ENCODE results near the gene MYZAP.
"Not testable (repeated sequence)": the region's sequence is repeated elsewhere in the genome, so short reads cannot be mapped to it uniquely, and the experiment has no call there.

Gene MYZAP

DNA sequence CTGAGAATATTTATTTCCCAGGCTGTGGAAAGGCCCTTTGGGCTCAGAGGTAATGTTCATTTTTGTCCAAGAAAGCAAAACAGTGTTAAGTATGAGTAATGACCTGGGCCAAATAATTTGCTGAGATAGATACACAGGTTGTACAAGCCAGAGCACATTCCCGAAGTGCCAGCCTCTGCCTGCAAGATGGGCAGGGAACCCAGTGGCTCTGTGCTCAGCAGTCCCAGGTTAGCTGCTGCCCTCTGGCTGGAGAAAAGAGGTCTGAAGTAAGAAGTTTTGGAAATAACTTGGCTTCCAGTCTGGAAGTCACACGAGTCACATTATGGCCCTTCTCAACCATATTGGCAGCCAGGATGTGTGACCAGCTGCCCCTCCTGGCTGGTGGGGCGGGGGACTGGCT is 20.2 kb downstream of the MYZAP start:
- no peaks in the 10 kb centered on the region for H3K27me3 ChIP-seq (replicated peaks; ENCODE audit: control insufficient read depth, insufficient read depth, low read length, poor library complexity, severe bottlenecking)
- no peaks in the 10 kb centered on the region for H3K36me3 ChIP-seq (ENCODE audit: control insufficient read depth, insufficient read depth, low read length)
- no peaks in the 10 kb centered on the region for H3K4me1 ChIP-seq (ENCODE audit: control insufficient read depth, insufficient read depth, low read length, poor library complexity, severe bottlenecking)
- no peak for DNase-seq
- no peak overlapping the region for H3K4me3 ChIP-seq (ENCODE audit: insufficient read depth, low read depth, low read length, poor library complexity, severe bottlenecking)
- no peaks in the 10 kb centered on the region for H3K9me3 ChIP-seq (ENCODE audit: control insufficient read depth, low read length)
- H3K27ac ChIP-seq (ENCODE audit: insufficient read depth, low read length, poor library complexity, severe bottlenecking): no peak overlapping the region

DNA sequence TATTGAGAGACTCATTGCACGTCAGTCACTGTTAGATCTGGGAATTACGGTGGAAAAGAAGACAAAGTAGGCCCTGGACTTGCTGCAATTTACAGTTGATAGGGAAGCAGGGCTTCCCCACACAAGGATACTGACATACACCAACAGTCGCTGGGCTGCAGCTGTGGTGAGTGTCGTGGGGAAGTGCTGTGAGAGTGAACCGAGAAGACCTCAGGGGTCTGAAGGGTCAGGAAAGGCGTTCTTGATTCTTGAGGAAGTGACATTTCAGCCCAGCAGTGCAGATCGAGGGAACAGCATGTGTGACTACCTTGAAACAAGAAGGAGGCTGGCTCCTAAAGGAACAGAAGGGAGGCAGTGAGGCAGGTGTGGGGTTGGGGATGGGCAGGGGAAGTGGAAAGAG is 22.5 kb downstream of the MYZAP start:
- Histone ChIP-seq H3K27me3 (replicated peaks; ENCODE audit: control insufficient read depth, insufficient read depth, low read length, poor library complexity, severe bottlenecking) (no peaks in the 10 kb centered on the region), H3K4me3 (ENCODE audit: insufficient read depth, low read depth, low read length, poor library complexity, severe bottlenecking) (no peak overlapping the region), H3K4me1 (ENCODE audit: control insufficient read depth, insufficient read depth, low read length, poor library complexity, severe bottlenecking) (no peaks in the 10 kb centered on the region), H3K9me3 (ENCODE audit: control insufficient read depth, low read length) (no peaks in the 10 kb centered on the region), H3K27ac (ENCODE audit: insufficient read depth, low read length, poor library complexity, severe bottlenecking) (no peak overlapping the region), H3K36me3 (ENCODE audit: control insufficient read depth, insufficient read depth, low read length) (no peaks in the 10 kb centered on the region)
- DNase-seq: no peak

DNA sequence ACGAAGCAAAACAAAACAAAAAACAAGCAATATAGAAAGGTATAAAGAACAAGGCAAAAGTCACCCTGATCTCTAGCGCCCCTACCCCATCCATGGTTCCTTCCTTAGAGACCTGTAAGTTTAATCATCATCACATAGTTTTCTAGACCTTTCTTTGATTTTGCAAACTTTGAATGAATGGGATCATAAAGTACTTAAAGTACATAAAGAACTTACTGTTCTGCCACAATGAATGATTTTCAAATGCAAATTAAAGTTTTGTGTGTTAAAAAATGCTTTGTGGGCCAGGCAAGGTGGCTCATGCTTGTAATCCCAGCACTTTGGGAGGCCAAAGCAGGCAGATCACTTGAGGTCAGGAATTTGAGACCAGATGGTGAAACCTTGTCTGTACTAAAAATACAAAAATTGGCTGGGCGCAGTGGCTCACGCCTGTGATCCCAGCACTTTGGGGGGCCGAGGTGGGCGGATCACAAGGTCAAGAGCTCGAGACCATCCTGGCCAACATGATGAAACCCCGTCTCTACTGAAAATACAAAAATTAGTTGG is 24.3 kb downstream of the MYZAP start:
- DNase-seq; H3K27ac ChIP-seq (ENCODE audit: insufficient read depth, low read length, poor library complexity, severe bottlenecking); H3K36me3 ChIP-seq (ENCODE audit: control insufficient read depth, insufficient read depth, low read length); H3K9me3 ChIP-seq (ENCODE audit: control insufficient read depth, low read length); H3K27me3 ChIP-seq (replicated peaks; ENCODE audit: control insufficient read depth, insufficient read depth, low read length, poor library complexity, severe bottlenecking); H3K4me3 ChIP-seq (ENCODE audit: insufficient read depth, low read depth, low read length, poor library complexity, severe bottlenecking); H3K4me1 ChIP-seq (ENCODE audit: control insufficient read depth, insufficient read depth, low read length, poor library complexity, severe bottlenecking): not testable (repeated sequence)

DNA sequence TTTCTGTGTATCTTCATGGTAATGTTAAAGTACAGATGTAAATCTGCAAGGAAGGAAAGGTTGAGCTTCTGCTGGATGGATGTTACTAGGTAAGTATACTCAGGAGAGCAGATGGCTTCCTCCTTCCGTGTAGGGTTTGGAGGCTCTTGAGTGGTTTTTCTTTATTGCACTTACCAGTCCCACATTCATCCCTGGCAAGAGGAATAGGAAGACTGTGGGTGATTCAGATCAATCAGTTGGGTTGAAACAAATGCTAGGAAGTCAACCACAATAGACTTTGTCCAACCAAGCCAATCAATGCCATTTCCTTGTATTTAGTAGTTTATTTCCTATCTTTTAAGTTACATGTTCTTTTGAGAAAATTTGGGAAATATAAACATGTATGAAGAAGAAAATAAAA is 26.6 kb downstream of the MYZAP start:
- no peak overlapping the region for H3K27ac ChIP-seq (ENCODE audit: insufficient read depth, low read length, poor library complexity, severe bottlenecking)
- no peak for DNase-seq
- H3K4me1 ChIP-seq (ENCODE audit: control insufficient read depth, insufficient read depth, low read length, poor library complexity, severe bottlenecking): no peaks in the 10 kb centered on the region
- H3K9me3 ChIP-seq (ENCODE audit: control insufficient read depth, low read length): no peaks in the 10 kb centered on the region
- no peaks in the 10 kb centered on the region for H3K36me3 ChIP-seq (ENCODE audit: control insufficient read depth, insufficient read depth, low read length)
- no peak overlapping the region for H3K4me3 ChIP-seq (ENCODE audit: insufficient read depth, low read depth, low read length, poor library complexity, severe bottlenecking)
- H3K27me3 ChIP-seq (replicated peaks; ENCODE audit: control insufficient read depth, insufficient read depth, low read length, poor library complexity, severe bottlenecking): no peaks in the 10 kb centered on the region

DNA sequence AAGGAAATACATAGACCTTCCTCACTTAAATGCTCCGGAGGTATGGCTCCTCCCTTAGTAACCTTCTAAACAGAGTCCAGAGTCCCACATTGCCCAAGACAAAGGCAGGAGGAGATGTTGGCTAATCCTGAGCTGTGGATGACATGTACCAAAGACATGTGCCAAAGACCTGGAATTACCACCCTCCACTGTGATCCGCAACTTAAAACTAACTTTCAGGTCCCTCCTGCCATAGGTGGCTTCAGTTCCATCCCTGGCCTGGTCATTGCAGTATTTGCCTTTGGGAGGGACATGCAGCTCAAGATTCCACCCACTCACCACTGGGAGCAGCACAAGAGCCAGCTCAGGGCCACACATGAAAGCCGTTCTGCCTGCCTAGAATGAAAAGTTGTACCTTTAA is 28.0 kb downstream of the MYZAP start:
- Histone ChIP-seq H3K4me1 (ENCODE audit: control insufficient read depth, insufficient read depth, low read length, poor library complexity, severe bottlenecking) (no peaks in the 10 kb centered on the region), H3K36me3 (ENCODE audit: control insufficient read depth, insufficient read depth, low read length) (no peaks in the 10 kb centered on the region), H3K27me3 (replicated peaks; ENCODE audit: control insufficient read depth, insufficient read depth, low read length, poor library complexity, severe bottlenecking) (no peaks in the 10 kb centered on the region), H3K27ac (ENCODE audit: insufficient read depth, low read length, poor library complexity, severe bottlenecking) (no peak overlapping the region), H3K4me3 (ENCODE audit: insufficient read depth, low read depth, low read length, poor library complexity, severe bottlenecking) (no peak overlapping the region), H3K9me3 (ENCODE audit: control insufficient read depth, low read length) (no peaks in the 10 kb centered on the region)
- no peak for DNase-seq

DNA sequence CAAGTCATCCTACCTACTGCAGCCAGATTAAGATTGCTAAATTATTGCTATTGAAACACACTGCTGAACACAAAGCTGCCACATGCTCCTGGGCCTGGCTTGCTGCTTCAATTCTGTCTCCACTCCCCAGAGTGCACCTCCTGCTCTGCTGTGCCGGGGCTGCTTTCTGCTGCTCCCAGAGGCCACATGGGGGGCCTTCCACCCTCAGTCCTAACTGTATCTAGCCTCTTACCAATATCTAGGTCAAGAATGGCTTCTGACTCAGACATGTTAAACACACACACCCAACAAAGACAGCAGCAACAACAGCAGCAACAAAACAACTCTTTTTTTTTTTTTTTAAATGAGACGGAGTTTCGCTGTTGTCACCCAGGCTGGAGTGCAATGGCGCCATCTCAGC is 33.0 kb downstream of the MYZAP start:
- Histone ChIP-seq H3K27ac (ENCODE audit: insufficient read depth, low read length, poor library complexity, severe bottlenecking) (no peak overlapping the region), H3K4me3 (ENCODE audit: insufficient read depth, low read depth, low read length, poor library complexity, severe bottlenecking) (no peak overlapping the region), H3K27me3 (replicated peaks; ENCODE audit: control insufficient read depth, insufficient read depth, low read length, poor library complexity, severe bottlenecking) (no peaks in the 10 kb centered on the region), H3K36me3 (ENCODE audit: control insufficient read depth, insufficient read depth, low read length) (no peaks in the 10 kb centered on the region), H3K9me3 (ENCODE audit: control insufficient read depth, low read length) (no peaks in the 10 kb centered on the region), H3K4me1 (ENCODE audit: control insufficient read depth, insufficient read depth, low read length, poor library complexity, severe bottlenecking) (no peaks in the 10 kb centered on the region)
- no peak for DNase-seq

DNA sequence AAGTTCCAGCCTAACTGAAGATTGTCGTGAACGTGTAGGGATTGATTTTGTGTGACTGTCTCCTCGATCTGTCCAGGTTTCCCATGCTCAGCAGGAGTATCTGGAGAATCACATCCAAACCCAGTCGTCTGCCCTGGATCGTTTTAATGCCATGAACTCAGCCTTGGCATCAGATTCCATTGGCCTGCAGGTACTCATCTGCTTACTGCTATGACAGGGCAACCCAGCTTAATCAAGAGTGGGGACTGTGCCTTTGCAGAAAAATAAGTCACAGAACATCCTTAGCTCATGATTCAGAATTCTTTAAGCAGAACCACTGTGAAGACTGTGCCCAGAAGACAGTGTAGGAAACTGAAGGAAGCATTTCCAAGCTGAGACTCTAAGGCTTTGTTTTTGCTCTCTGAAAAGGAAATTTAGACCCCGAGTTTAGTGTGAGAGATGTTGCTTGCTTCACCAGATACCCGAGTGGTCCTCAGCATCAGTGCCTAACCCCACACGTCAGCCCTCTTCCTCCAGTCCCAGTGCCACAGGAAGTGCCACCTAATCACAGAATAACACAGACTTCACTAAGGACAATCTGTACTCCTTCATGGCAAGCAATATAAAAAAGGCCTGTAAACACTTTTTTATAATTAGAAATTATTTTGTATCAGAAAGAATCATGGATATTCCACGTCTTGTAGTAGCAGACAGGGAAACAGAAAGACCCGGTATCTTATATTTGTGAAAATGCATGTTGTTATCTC is 34.2 kb downstream of the MYZAP start:
- Histone ChIP-seq H3K36me3 (ENCODE audit: control insufficient read depth, insufficient read depth, low read length) (no peaks in the 10 kb centered on the region), H3K27me3 (replicated peaks; ENCODE audit: control insufficient read depth, insufficient read depth, low read length, poor library complexity, severe bottlenecking) (no peaks in the 10 kb centered on the region), H3K9me3 (ENCODE audit: control insufficient read depth, low read length) (no peaks in the 10 kb centered on the region), H3K4me3 (ENCODE audit: insufficient read depth, low read depth, low read length, poor library complexity, severe bottlenecking) (no peak overlapping the region), H3K27ac (ENCODE audit: insufficient read depth, low read length, poor library complexity, severe bottlenecking) (no peak overlapping the region), H3K4me1 (ENCODE audit: control insufficient read depth, insufficient read depth, low read length, poor library complexity, severe bottlenecking) (no peaks in the 10 kb centered on the region)
- no peak for DNase-seq

DNA sequence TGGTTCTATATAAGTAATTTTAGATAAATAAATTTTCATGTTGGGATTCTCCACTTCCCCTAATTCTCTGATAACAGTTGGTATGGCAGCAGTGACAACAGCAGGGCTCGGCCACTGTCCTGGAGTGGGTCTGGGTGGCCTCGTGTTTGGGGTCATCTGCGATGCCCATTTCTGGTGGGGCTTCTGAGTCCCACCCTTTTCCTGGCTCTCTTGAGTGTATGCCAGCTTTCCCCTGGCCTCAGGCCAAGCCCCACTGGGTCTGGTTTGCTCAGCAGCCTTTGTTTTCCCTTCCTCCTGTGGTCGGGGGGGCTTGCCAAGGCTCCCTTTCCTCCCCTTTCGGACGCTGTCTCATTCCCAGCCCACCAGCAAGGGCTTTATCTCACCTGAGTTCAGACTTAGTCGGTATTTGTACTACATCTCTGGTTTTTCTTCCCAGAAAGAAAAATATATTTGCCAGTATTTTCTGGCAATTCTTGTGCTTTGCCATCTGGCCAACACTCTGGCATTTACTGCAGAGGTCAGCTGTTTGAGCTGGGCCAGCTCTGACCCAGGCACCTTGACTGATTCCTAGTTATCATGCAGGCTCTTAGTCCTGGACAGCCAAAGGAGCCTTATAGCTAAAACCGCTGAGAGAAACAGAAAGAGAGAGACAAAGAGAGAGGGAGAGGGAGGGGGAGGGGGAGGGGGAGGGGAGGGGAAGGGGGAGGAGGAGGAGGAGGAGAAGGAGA is 35.2 kb downstream of the MYZAP start:
- DNase-seq: no peak
- no peaks in the 10 kb centered on the region for H3K36me3 ChIP-seq (ENCODE audit: control insufficient read depth, insufficient read depth, low read length)
- no peaks in the 10 kb centered on the region for H3K9me3 ChIP-seq (ENCODE audit: control insufficient read depth, low read length)

DNA sequence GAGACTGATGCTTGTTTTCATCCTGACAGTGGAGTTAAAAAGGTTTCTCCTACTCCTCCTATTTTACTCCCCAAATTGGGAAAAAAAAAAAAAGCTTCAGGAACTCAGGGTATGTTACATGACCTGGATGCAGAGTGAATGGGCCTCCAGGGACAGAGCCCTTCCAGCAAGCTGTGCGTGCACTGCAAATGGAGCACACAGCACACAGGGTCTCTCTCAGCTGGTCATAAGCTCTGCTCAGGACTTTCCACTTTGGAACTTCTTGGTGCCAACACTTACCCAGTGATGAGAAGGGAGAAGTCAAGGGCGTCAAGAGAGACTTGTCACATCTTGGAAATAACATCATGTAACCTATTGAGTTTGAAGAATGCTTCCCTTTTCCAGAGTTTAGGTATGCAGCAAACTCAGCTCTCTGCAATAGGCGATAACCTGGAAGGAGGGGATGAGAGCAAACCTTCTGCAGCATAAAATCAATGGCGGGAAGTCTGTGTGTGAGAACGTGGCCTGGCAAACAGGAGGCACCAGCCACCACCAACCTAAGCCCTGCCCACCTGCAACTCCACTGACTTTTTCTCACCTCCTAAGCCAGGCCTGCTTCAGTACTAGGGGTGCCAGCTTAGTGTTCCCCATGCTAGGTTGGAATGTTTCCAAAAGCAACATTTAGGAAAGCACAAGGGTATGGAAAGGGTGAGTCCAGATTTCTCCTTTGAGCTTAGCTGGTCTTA is 39.8 kb downstream of the MYZAP start:
- no peak overlapping the region for H3K27ac ChIP-seq (ENCODE audit: insufficient read depth, low read length, poor library complexity, severe bottlenecking)
- DNase-seq: no peak
- no peak overlapping the region for H3K4me3 ChIP-seq (ENCODE audit: insufficient read depth, low read depth, low read length, poor library complexity, severe bottlenecking)
- H3K9me3 ChIP-seq (ENCODE audit: control insufficient read depth, low read length): no peaks in the 10 kb centered on the region
- H3K27me3 ChIP-seq (replicated peaks; ENCODE audit: control insufficient read depth, insufficient read depth, low read length, poor library complexity, severe bottlenecking): no peaks in the 10 kb centered on the region
- H3K4me1 ChIP-seq (ENCODE audit: control insufficient read depth, insufficient read depth, low read length, poor library complexity, severe bottlenecking): no peaks in the 10 kb centered on the region
- no peaks in the 10 kb centered on the region for H3K36me3 ChIP-seq (ENCODE audit: control insufficient read depth, insufficient read depth, low read length)

More for the DNA sequence above, 35.2 kb downstream of the MYZAP start:
- Histone ChIP-seq H3K27ac (ENCODE audit: insufficient read depth, low read length, poor library complexity, severe bottlenecking) (no peak overlapping the region), H3K4me3 (ENCODE audit: insufficient read depth, low read depth, low read length, poor library complexity, severe bottlenecking) (no peak overlapping the region), H3K27me3 (replicated peaks; ENCODE audit: control insufficient read depth, insufficient read depth, low read length, poor library complexity, severe bottlenecking) (no peaks in the 10 kb centered on the region), H3K4me1 (ENCODE audit: control insufficient read depth, insufficient read depth, low read length, poor library complexity, severe bottlenecking) (no peaks in the 10 kb centered on the region)

DNA sequence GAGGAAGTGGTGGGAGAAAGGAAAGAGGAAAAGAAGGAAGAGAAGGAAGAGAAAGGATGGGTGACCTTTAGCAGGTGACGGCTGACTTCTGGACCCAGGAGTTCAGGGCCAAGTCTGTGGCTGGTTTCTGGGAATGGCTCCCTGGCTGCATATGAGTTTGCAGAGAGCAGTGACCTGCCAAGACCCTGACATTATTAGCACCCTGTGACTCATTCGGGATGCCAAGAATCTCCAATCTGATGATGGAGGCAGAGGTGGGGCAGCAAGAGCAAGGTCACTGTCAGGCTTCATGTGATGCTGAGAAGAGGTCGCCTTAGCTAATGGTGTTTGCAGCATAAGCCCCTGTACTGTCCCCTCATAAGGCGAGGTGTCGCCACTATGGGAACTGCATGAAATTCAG is 42.6 kb downstream of the MYZAP start:
- Histone ChIP-seq H3K9me3 (ENCODE audit: control insufficient read depth, low read length) (no peaks in the 10 kb centered on the region), H3K27me3 (replicated peaks; ENCODE audit: control insufficient read depth, insufficient read depth, low read length, poor library complexity, severe bottlenecking) (no peaks in the 10 kb centered on the region), H3K27ac (ENCODE audit: insufficient read depth, low read length, poor library complexity, severe bottlenecking) (no peak overlapping the region), H3K4me1 (ENCODE audit: control insufficient read depth, insufficient read depth, low read length, poor library complexity, severe bottlenecking) (no peaks in the 10 kb centered on the region), H3K4me3 (ENCODE audit: insufficient read depth, low read depth, low read length, poor library complexity, severe bottlenecking) (no peak overlapping the region), H3K36me3 (ENCODE audit: control insufficient read depth, insufficient read depth, low read length) (no peaks in the 10 kb centered on the region)
- DNase-seq: no peak
